HG02943 (cell line): Measurements from ENCODE around the gene SIAH2.

Experiments used
- ATAC-seq: cut with Tn5 transposase; IDR thresholded peaks from one replicate; pipeline ENCODE4 v1.9.1; 2021; ENCODE audit warnings: mild to moderate bottlenecking, low read depth, moderate library complexity; ENCODE audit not compliant: unreplicated experiment

Gene SIAH2

DNA sequence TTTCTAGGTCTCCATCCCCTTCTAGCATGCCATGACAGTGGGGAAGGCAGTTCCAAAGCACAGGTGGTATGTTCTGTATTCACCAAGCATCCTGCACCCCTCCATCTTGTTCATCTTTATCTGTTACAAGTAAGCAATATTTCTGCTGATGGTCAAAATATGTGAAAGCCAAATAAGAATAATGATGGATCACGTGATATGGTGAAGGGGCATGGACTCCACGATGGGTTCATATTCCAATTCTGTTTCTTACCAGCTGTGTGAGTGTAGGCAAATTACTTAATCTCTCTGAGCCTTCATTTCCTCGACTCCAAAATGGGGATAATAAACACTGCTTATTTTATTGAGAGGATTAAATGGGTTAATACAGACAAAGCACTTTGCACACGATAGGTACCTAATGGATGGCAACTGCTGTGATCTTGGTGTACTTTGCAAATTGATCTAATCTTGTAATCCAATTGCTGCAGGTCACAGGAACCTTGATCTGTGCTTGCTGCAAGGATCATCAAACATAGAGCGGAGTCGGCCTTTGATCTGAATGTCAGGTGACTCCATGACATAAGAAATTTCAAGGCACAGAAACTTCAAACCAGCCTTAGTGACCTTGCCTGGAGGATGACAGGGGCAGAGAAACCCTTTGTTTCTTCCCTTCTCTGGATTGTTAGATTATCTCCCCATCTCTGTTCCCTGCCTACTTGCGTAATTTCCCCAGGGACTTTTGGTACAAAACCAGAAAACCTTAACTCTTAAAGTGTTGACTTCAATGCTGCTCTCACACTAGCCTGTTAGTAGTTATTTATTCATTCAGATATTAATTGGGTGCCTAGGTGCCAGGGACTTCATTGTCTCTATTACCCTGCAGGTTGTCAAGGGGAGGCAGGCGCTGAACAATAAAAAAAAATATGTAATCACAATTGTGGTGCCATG is 25.8 kb downstream of the SIAH2 start:
- no peak for ATAC-seq

GRCh38 chr3:150736316-150736719 is 26.7 kb downstream of the SIAH2 start:
- no peak for ATAC-seq

GRCh38 chr3:150734795-150735119 is 28.2 kb downstream of the SIAH2 start:
- no peak for ATAC-seq

DNA sequence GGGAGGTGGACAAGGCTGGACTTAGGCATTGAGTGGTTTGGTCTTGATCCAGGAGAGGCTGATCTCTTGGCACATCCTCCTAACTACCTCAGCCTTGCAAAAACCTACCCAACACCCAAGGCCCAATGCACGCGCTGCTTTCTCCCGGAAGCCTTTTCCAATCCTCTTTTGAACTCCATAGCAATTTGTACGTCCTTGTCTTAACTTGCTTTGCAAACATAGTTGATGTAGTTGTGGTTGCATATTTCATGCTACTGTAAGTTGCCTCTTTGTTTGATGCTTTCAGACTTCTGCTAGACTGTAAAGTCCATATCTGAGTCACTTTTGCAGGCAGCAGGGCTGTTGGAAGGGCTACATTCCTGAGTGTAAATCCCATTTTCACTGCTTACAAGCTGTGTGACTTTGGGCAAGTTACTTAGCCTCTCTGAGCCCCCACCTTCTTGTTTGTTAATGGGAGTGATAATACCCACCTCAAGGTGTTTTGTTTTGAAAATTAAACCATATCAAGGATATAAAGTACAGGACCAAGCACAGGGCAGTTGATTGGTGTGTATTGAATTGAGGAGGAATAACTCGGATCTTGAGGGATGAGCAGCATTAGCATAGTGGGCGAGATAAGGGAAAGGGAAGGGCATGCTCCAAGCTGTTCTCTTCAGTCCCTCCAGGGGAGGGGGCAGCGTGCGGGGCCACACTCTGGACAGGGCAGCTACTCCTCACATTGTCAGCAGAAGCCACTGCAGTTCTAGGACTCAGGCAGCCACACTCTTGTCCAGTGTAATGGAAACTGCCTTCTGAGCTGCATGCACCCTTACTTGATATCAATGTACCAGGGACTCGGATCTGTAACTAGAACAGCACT is 28.8 kb downstream of the SIAH2 start:
- ATAC-seq = no peak

DNA sequence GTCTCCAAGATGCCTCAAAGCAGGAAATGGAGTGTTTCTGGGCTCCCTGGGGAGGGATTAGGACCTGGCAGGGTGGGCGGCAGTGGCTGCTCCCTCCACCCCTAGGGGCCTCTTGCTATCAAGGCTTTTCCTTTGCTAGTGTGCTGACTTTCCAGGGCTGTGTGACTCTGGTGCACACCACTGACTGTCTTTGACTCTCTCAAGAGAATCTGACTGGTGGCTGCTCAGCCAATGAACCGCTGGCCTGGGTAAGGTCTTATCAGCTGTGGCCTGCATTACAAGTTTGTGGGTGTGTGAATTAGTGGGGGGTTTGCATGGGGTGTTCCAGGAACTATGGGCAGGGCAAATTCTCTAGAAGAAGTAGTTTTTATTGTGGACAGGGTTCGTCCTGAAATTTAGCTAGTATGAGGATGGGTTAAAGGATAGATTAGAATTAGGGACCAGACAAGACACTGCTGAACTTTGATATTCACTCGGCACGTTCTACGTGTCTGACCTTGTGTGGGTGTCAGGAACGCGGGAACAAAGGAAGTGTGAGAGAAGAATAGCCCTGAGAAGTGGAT is 29.5 kb downstream of the SIAH2 start:
- no peak for ATAC-seq

- ATAC-seq = no peak
These were observed 33.1 kb downstream of the SIAH2 start for GRCh38 chr3:150729682-150730360.

DNA sequence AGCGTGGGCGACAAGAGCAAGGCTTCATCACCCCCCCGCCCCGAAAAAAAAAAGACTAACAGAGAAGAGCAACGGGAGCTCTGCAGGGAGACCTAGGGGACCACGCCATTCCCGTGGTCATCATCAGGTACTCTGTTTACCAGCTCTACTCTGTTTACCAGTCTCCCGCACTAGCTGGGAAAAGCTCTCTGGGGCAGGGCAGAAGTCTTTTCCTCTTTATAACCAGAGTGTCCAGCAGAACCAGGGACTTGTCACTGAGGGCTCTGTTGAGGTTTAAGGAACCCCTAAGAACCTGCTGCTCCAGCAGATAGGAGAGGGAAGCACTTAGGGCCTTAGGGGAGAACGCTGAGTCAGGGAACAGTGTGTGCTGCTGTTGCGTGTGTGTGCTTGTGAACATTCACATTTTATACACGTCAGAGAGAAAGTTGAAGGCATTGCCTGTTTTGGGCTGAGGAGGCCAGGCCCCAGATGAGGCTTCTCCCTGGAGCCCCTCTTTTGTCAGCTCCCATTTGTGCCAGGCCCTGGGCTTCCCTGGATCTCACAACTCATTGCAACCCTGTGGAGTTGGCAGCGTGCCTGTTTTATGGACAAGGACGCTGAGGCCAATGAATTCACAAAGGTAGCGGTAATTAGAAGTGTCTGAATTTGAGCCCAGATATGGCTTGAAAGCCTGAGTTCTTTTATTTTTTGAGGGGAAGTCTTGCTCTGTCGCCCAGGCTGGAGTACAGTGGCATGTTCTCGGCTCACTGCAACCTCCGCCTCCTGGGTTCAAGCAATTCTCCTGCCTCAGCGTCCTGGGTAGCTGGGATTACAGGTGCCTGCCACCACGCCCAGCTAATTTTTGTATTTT is 35.1 kb downstream of the SIAH2 start:
- no peak for ATAC-seq

GRCh38 chr3:150725548-150725947 is 37.4 kb downstream of the SIAH2 start:
- no peak for ATAC-seq

DNA sequence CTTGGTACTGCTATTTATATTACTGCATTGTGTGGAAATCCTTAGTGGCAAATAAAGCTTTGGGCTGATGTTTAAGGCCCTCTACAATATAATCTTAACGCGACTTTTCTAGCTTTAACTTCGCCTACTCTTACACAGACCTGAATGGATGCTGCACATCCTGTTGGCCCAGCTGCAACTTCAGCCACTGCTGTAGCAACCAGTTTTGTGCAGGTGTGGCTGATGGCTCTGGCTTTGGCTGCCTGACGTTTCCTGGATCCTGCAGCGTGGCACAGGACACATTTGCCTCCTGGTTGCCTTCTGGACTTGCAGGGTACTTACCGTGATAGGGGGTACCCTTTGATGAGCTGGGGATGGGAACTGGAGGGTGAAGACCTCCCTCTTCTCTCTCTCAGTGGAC is 39.0 kb downstream of the SIAH2 start:
- ATAC-seq = no peak

DNA sequence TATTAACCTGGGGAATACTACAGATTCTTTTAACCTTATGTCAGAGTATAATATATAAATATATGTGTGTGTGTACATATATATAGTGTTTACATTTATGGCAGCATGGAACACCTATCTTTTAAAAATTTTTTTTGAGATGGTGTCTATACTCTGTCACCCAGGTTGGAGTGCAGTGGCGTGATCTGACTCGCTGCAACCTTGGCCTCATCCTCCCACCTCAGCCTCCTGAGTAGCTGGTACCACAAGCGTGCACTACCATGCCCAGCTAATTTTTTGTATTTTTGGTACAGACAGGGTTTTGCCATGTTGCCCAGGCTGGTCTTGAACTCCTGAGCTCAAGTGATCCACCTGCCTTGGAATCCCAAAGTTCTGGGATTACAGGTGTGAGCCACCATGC is 40.7 kb downstream of the SIAH2 start:
- ATAC-seq = no peak

DNA sequence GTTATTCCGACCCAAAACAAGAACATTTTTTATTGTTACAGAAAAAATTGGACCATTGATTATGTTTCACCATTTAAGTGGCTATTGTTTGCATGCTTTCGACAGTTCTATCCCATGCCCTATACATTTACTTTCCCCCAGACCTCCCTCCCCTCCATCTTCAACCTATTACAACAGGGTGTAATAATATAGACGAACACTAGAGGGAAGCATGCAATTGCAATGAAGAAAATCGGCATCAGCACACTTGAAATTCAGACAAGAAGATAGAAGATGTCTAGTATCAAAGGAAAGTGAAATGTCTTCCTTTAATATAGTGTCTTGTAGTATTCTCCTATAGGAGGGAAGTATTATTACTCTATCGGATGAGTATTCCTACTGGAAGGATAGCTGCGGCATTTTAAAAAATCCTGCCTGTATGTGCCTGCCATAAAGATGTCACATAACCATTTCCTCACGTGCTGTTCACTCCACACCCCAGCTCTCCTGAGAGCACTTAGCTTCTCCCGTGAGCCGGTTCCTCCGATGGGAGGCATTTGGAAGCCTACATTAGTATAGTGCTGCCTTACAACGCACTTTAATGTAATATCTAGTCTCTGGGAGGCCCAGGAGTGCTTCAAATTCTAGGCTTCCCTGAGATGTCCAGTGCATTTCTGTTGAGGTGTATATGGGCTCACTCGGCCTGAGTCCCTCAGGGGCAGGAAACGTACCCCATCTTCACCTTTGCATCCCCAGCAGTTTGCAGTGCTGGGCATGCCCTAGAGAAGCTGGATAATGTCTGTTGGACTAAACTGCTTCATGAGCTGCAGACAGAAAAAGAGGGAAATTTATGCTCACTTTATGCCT is 41.5 kb downstream of the SIAH2 start:
- ATAC-seq = peak; percentile 83

DNA sequence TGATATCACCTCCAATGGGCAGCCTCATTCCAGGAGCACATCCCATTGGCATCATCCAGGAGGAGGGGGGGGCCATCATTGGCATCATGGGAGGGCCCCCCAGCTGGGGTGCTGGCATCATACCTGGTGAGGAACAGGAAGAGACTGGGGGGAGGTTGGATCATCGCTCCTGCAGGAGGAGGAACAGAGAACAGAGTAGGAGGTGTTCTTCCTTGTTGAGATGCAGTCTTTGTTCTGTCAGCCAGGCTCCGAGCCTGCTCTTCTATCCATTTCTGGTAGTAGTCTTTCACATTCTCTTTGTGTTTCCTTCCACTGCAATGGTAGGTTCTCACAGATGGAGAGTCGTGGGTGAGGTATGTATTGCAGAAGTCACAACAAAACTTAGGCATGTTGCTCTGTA is 42.5 kb downstream of the SIAH2 start:
- ATAC-seq = no peak

DNA sequence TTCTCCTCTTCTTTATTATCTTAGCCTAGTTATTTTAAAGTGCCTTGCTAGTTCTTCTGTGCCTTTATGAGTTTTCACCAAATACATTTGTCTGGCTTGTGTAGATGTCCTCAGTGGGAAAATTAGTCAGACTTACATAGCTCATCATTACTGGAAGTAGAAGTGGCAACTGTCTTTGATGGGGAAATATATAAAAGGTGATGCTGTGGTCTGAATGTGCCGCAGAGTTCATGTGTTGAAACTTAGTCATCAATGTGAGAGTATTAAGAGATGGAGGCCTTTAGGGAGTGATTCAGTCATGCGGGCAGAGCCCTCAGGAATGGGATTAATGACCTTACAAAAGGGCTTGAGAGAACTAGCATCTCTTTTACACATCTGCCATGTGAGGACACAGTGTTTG is 52.9 kb downstream of the SIAH2 start:
- ATAC-seq = no peak

GRCh38 chr3:150703756-150704344 is 59.1 kb downstream of the SIAH2 start, which contains the start of gene ERICH6:
Gene ERICH6 (minus strand): TSS chr3:150703920. CDS start chr3:150703898, 22 bp downstream.
- peak; percentile 96 for ATAC-seq

- peak; percentile 39 for ATAC-seq
These were observed 59.6 kb downstream of the SIAH2 start for GRCh38 chr3:150703299-150703755.

GRCh38 chr3:150699068-150699639 is 63.8 kb downstream of the SIAH2 start:
- ATAC-seq = no peak

DNA sequence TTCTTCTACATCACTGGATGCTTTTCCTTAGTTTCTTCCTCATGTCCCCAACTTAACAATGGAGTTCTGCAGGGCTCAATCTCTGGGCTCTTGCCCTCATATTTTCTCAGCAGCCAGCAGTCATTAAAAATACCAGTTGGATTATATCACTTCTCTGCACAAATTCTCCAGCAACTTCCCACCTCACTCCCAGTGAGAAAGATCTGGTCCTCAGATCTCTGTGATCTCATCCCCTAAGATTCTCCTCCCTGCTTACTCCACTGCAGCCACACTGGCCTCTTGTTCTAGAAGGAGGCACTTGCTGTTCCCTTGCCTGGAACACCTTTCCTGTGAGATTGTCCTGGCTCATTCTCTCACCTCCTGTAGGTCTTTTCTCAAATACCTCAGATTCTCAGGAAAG is 65.3 kb downstream of the SIAH2 start:
- no peak for ATAC-seq

DNA sequence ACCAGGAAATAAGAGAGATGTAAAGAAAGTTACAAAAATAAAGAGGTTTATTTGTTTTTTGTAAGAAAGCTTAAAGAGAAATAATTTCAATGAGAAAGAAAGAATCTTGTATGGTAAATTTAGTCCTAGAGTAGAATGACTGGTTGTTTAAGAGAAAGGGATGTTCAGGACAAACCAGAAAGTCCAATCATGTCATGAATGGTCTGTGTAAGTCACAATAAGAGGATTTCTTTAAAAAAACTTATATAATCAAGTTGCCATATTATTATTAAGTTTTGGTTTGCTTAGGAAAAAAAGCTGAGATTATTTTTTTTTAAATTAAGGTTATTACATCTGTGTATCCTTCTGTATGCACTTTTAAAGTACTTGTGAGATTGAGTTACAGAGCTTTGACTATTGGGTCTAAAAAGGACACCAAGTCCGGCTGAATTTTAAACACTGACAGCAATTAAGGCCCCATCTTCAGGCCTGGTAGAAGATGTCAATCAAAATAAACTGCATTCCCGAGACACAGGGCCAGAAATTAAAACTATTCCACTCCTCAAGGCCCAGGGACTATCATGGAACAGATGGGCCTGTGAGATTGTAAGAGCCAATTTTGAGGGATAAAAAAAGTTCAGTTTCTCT is 71.4 kb downstream of the SIAH2 start:
- no peak for ATAC-seq
